Measurements from ENCODE around the gene TUSC7.

TUSC7 gene

GRCh38 chr3:116709479-116709878 is at the start of gene TUSC7:
Gene TUSC7, plus strand, starts transcription at chr3:116709779.
- DNase-seq (ENCODE audit: low spot score), result no peak

- no peak for DNase-seq (ENCODE audit: low spot score)
These were observed 48.4 kb upstream of the TUSC7 start for GRCh38 chr3:116661196-116661595.

- no peak for DNase-seq (ENCODE audit: low spot score)
These were observed 46.1 kb upstream of the TUSC7 start for GRCh38 chr3:116663161-116664110.

- no peak for DNase-seq (ENCODE audit: low spot score)
These were observed 42.3 kb upstream of the TUSC7 start for GRCh38 chr3:116667324-116667723.

GRCh38 chr3:116667791-116668190 is 41.8 kb upstream of the TUSC7 start:
- DNase-seq (ENCODE audit: low spot score), result no peak

GRCh38 chr3:116669576-116669975 is 40.0 kb upstream of the TUSC7 start:
- DNase-seq (ENCODE audit: low spot score), result peak; percentile 29

- DNase-seq (ENCODE audit: low spot score), result no peak
These were observed 38.4 kb upstream of the TUSC7 start for GRCh38 chr3:116671151-116671550.

- DNase-seq (ENCODE audit: low spot score), result no peak
These were observed 30.7 kb upstream of the TUSC7 start for GRCh38 chr3:116678853-116679252.

- no peak for DNase-seq (ENCODE audit: low spot score)
These were observed 18.5 kb upstream of the TUSC7 start for GRCh38 chr3:116691041-116691440.

GRCh38 chr3:116701070-116701469 is 8.5 kb upstream of the TUSC7 start:
- no peak for DNase-seq (ENCODE audit: low spot score)

- DNase-seq (ENCODE audit: low spot score), result no peak
These were observed 7.2 kb upstream of the TUSC7 start for GRCh38 chr3:116702334-116702733.

- DNase-seq (ENCODE audit: low spot score), result no peak
These were observed 2.0 kb upstream of the TUSC7 start for GRCh38 chr3:116707531-116707930.

- DNase-seq (ENCODE audit: low spot score), result no peak
These were observed 6.9 kb downstream of the TUSC7 start for GRCh38 chr3:116716490-116716889.

GRCh38 chr3:116717566-116717965 is 8.0 kb downstream of the TUSC7 start:
- no peak for DNase-seq (ENCODE audit: low spot score)

- DNase-seq (ENCODE audit: low spot score), result no peak
These were observed 18.9 kb downstream of the TUSC7 start for GRCh38 chr3:116728454-116728853.

- no peak for DNase-seq (ENCODE audit: low spot score)
These were observed 24.7 kb downstream of the TUSC7 start for GRCh38 chr3:116734243-116734642.

- DNase-seq (ENCODE audit: low spot score), result no peak
These were observed 30.1 kb downstream of the TUSC7 start for GRCh38 chr3:116739678-116740077.

GRCh38 chr3:116740293-116740692 is 30.7 kb downstream of the TUSC7 start:
- no peak for DNase-seq (ENCODE audit: low spot score)

GRCh38 chr3:116741467-116741866 is 31.9 kb downstream of the TUSC7 start:
- no peak for DNase-seq (ENCODE audit: low spot score)

GRCh38 chr3:116743062-116743461 is 33.5 kb downstream of the TUSC7 start:
- no peak for DNase-seq (ENCODE audit: low spot score)

- DNase-seq (ENCODE audit: low spot score), result no peak
These were observed 39.8 kb downstream of the TUSC7 start for GRCh38 chr3:116749388-116749787.

- DNase-seq (ENCODE audit: low spot score), result no peak
These were observed 47.7 kb downstream of the TUSC7 start for GRCh38 chr3:116757315-116757714.

GRCh38 chr3:116759316-116759715 is 49.7 kb downstream of the TUSC7 start:
- DNase-seq (ENCODE audit: low spot score), result no peak

Data from putamen (tissue), 1 donor.